IgD-negative memory B cell (primary cell): ENCODE results near the gene TMCC1. TPM values are rescaled to one million over a fixed set of nuclear protein-coding genes. Genes with fewer than 3 reads are reported as not detected.

Experiments
- H3K27ac Mint-ChIP-seq, 3 donors: one replicate each; pipeline ENCODE4 v1.8.0; 2020 to 2022; ENCODE audit warnings: mild to moderate bottlenecking in 3 of 3, mixed read lengths in 3 of 3, moderate library complexity in 1 of 3
- H3K27me3 Mint-ChIP-seq: one replicate; pipeline ENCODE4 v1.8.0; 2021; ENCODE audit warnings: mixed read lengths
- H3K36me3 Mint-ChIP-seq: one replicate; pipeline ENCODE4 v1.8.0; 2020; ENCODE audit warnings: mild to moderate bottlenecking, mixed read lengths
- H3K4me1 Mint-ChIP-seq, 3 donors: one replicate each; pipeline ENCODE4 v1.8.0; 2020 to 2022; ENCODE audit warnings: mixed read lengths in 3 of 3, mild to moderate bottlenecking in 1 of 3
- H3K4me3 Mint-ChIP-seq, 4 donors: one replicate each; pipeline ENCODE4 v1.8.0; 2020 to 2022; ENCODE audit warnings: mild to moderate bottlenecking in 4 of 4, mixed read lengths in 4 of 4, moderate library complexity in 3 of 4
- H3K9me3 Mint-ChIP-seq, 3 donors: one replicate each; pipeline ENCODE4 v1.8.0; 2020 to 2021; ENCODE audit warnings: mixed read lengths in 3 of 3, mild to moderate bottlenecking in 1 of 3
- polyA plus RNA-seq: library from polyadenylated mRNA; unstranded; fragments of 300-500 nt; fragmentation: Illumina TruSeq; gene quantifications from one replicate; pipeline ENCODE4 v1.2.3, GENCODE V29; 2021

TMCC1 gene
- polyA plus RNA-seq, 1 donor from 2014 or later, result 8.2 TPM

GRCh38 chr3:129602309-129602708, 291.2 kb downstream of the TMCC1 start:
- no peaks in the 10 kb centered on the region for H3K36me3 Mint-ChIP-seq
- peaks cover 2 to 7% (median 5%) of the 10 kb centered on the region in 3 donors for H3K4me1 Mint-ChIP-seq
- H3K9me3 Mint-ChIP-seq, result no peaks in the 10 kb centered on the region
- H3K27me3 Mint-ChIP-seq, result peaks cover 10% of the 10 kb centered on the region
- H3K4me3 Mint-ChIP-seq, result no peak overlapping the region
- peak overlapping the region in 1 of 3 donors; percentile 39 for H3K27ac Mint-ChIP-seq

GRCh38 chr3:129601713-129602112, 291.8 kb downstream of the TMCC1 start:
- Mint-ChIP-seq H3K27me3 (peaks cover 10% of the 10 kb centered on the region), H3K27ac (no peak overlapping the region), H3K9me3 (no peaks in the 10 kb centered on the region), H3K4me1 (peaks cover 2 to 5% (median 4%) of the 10 kb centered on the region in 3 donors), H3K4me3 (no peak overlapping the region), H3K36me3 (no peaks in the 10 kb centered on the region)

- Mint-ChIP-seq H3K4me3 (no peak overlapping the region), H3K9me3 (no peaks in the 10 kb centered on the region), H3K36me3 (no peaks in the 10 kb centered on the region), H3K4me1 (peaks cover 0 to 3% (median 0%) of the 10 kb centered on the region in 3 donors), H3K27me3 (peaks cover 7% of the 10 kb centered on the region), H3K27ac (no peak overlapping the region)
Observed at GRCh38 chr3:129600348-129600747, 293.2 kb downstream of the TMCC1 start.

GRCh38 chr3:129599607-129600006, 293.9 kb downstream of the TMCC1 start:
- H3K27me3 Mint-ChIP-seq, result peaks cover 5% of the 10 kb centered on the region
- no peaks in the 10 kb centered on the region for H3K36me3 Mint-ChIP-seq
- H3K27ac Mint-ChIP-seq, result no peak overlapping the region
- H3K4me3 Mint-ChIP-seq, result peak overlapping the region in 2 of 4 donors; percentile 6 to 44
- H3K4me1 Mint-ChIP-seq, result peaks cover 0 to 3% (median 0%) of the 10 kb centered on the region in 3 donors
- H3K9me3 Mint-ChIP-seq, result no peaks in the 10 kb centered on the region

GRCh38 chr3:129599073-129599472, 294.4 kb downstream of the TMCC1 start:
- Mint-ChIP-seq H3K4me1 (peaks cover 0 to 4% (median under 1%) of the 10 kb centered on the region in 3 donors), H3K9me3 (no peaks in the 10 kb centered on the region), H3K27ac (no peak overlapping the region), H3K4me3 (no peak overlapping the region), H3K36me3 (no peaks in the 10 kb centered on the region), H3K27me3 (peaks cover 1% of the 10 kb centered on the region)

- no peaks in the 10 kb centered on the region for H3K9me3 Mint-ChIP-seq
- H3K27ac Mint-ChIP-seq, result no peak overlapping the region
- H3K36me3 Mint-ChIP-seq, result peaks cover 2% of the 10 kb centered on the region
- peaks cover under 1% of the 10 kb centered on the region for H3K27me3 Mint-ChIP-seq
- peaks cover 0 to 8% (median 4%) of the 10 kb centered on the region in 3 donors for H3K4me1 Mint-ChIP-seq
- no peak overlapping the region for H3K4me3 Mint-ChIP-seq
Observed at GRCh38 chr3:129598484-129598883, 295.0 kb downstream of the TMCC1 start.

- Mint-ChIP-seq H3K9me3 (no peaks in the 10 kb centered on the region), H3K4me3 (no peak overlapping the region), H3K4me1 (peaks cover 0 to 11% (median 4%) of the 10 kb centered on the region in 3 donors), H3K27me3 (peaks cover 4% of the 10 kb centered on the region), H3K27ac (no peak overlapping the region), H3K36me3 (peaks cover 2% of the 10 kb centered on the region)
Observed at GRCh38 chr3:129598000-129598381, 295.5 kb downstream of the TMCC1 start.

Other genes with a start within 250 kb of the TMCC1 start
- gene TRH, start 81.0 kb upstream of the TMCC1 start, polyA plus RNA-seq, result not detected
- gene ALG1L2, start 188.1 kb upstream of the TMCC1 start, polyA plus RNA-seq, result 1.1 TPM